A549 (cell line): Measurements from ENCODE around the gene PYGO2. TPM values are rescaled to one million over a fixed set of nuclear protein-coding genes. Genes with fewer than 3 reads are reported as not detected.
A peak's percentile ranks its signal among the peaks of the same experiment; 100 is the strongest.

Experiments
- ATAC-seq, 2 experiments: fragments of 200-7000 bp in 1 of 2; fragments of >200 bp in 1 of 2; cut with Nextera tagmentation in 1 of 2; cut with Tn5 transposase in 1 of 2; 3 replicates each; pipeline versions ENCODE4 v1.8.0 to v1.9.1; 2018 to 2020; ENCODE audit warnings: mild to moderate bottlenecking in 1 of 2, moderate library complexity in 1 of 2
- CTCF ChIA-PET: fragments of 300-600 bp; sonication (Branson Sonifier 250); formaldehyde crosslinking; extraction: SDS; loops from one replicate; lab custom pipeline; 2021; ENCODE audit warnings: antibody characterized with exemption, inconsistent platforms; lab: Yijun Ruan, JAX
- POLR2A ChIA-PET: fragments of 350-600 bp; formaldehyde crosslinking; extraction: SDS; loops from one replicate; lab custom pipeline; 2021; ENCODE audit warnings: antibody characterized with exemption, inconsistent platforms; lab: Yijun Ruan, JAX
- DNase-seq, 2 experiments: peaks; one replicate each; pipeline versions ENCODE4 v3.0.0 to v3.0.0-alpha.2; 2011 to 2016; ENCODE audit warnings: low read depth in 1 of 2, low spot score in 1 of 2
- FAIRE-seq: peaks from 2 replicates; lab custom pipeline; 2011; peaks lifted over from hg19 to GRCh38; lab: Jason Lieb, UNC
- H3K27ac ChIP-seq, 2 experiments: fragments of >200 bp; sonication (Bioruptor Twin); formaldehyde crosslinking; 3 replicates each; pipeline ENCODE4 v1.5.1; 2016 to 2017
- H3K4me1 ChIP-seq: fragments of >200 bp; sonication (Bioruptor Twin); formaldehyde crosslinking; 3 replicates; pipeline ENCODE4 v1.6.1; 2016
- H3K4me2 ChIP-seq: fragments of >200 bp; sonication (Bioruptor Twin); formaldehyde crosslinking; 3 replicates; pipeline ENCODE4 v1.6.1; 2016
- H3K4me3 ChIP-seq: fragments of >200 bp; sonication (Bioruptor Twin); formaldehyde crosslinking; 3 replicates; pipeline ENCODE4 v1.5.1; 2016
- H3K9me3 ChIP-seq: fragments of >200 bp; sonication (Bioruptor Twin); formaldehyde crosslinking; 3 replicates; pipeline ENCODE4 v1.6.1; 2016
- BCL3 ChIP-seq: fragments of >200 bp; sonication (Bioruptor Twin); formaldehyde crosslinking; IDR thresholded peaks from 3 replicates; pipeline ENCODE4 v1.6.1; 2016
- CBX8 ChIP-seq: fragments of 200-600 bp; sonication (generic); IDR thresholded peaks from 2 replicates; pipeline ENCODE4 v1.6.1; 2016
- EHF ChIP-seq: fragments of 250-450 bp; sonication (Bioruptor Pico); IDR thresholded peaks from 2 replicates; pipeline ENCODE4 v1.5.0; 2020; ENCODE audit warnings: mild to moderate bottlenecking
- EHMT2 ChIP-seq: fragments of 200-600 bp; sonication (generic); IDR thresholded peaks from 2 replicates; pipeline ENCODE4 v1.6.1; 2016; ENCODE audit warnings: antibody characterized with exemption, low read depth, mild to moderate bottlenecking, moderate library complexity
- EP300 ChIP-seq, 2 experiments: fragments of >200 bp; sonication (Bioruptor Twin); formaldehyde crosslinking; IDR thresholded peaks; 2 replicates in 1 of 2; 3 replicates in 1 of 2; pipeline ENCODE4 v1.6.1; 2016 to 2017
- FOSB ChIP-seq: fragments of 250-450 bp; sonication (Bioruptor Pico); IDR thresholded peaks from 2 replicates; pipeline ENCODE4 v1.5.0; 2020; ENCODE audit warnings: mild to moderate bottlenecking, moderate library complexity
- FOSL2 ChIP-seq, 2 experiments: fragments of 450-650 bp in 1 of 2; fragments of >200 bp in 1 of 2; sonication (Bioruptor Twin) in 1 of 2; formaldehyde crosslinking; IDR thresholded peaks; 2 replicates each; pipeline versions ENCODE4 v1.5.0 to v1.6.1; 2016 to 2020; ENCODE audit warnings: mild to moderate bottlenecking in 1 of 2, moderate library complexity in 1 of 2
- HOXA7 ChIP-seq: fragments of 250-450 bp; sonication (Bioruptor Pico); IDR thresholded peaks from 2 replicates; pipeline ENCODE4 v1.5.0; 2020; ENCODE audit warnings: mild to moderate bottlenecking, moderate library complexity
- HOXB13 ChIP-seq: fragments of 250-450 bp; sonication (Bioruptor Pico); IDR thresholded peaks from 2 replicates; pipeline ENCODE4 v1.5.0; 2020; ENCODE audit warnings: low read depth, mild to moderate bottlenecking, moderate library complexity
- JUN ChIP-seq, 2 experiments: fragments of >200 bp; sonication (Bioruptor Twin); formaldehyde crosslinking; IDR thresholded peaks; 2 replicates in 1 of 2; 3 replicates in 1 of 2; pipeline ENCODE4 v1.6.1; 2016 to 2017
- JUNB ChIP-seq: fragments of >200 bp; sonication (Bioruptor Twin); formaldehyde crosslinking; IDR thresholded peaks from 2 replicates; pipeline ENCODE4 v1.6.1; 2016
- KDM5A ChIP-seq: fragments of 200-600 bp; sonication (generic); IDR thresholded peaks from 2 replicates; pipeline ENCODE4 v1.6.1; 2016; ENCODE audit warnings: antibody characterized with exemption, mild to moderate bottlenecking
- MAX ChIP-seq: IDR thresholded peaks from 2 replicates; pipeline ENCODE4 v1.6.1; 2012
- MYC ChIP-seq: IDR thresholded peaks from 2 replicates; pipeline ENCODE4 v1.6.1; 2012; ENCODE audit warnings: mild to moderate bottlenecking, inconsistent platforms, low read length, improper control_type of control experiment, borderline replicate concordance
- POLR2AphosphoS2 ChIP-seq: conservative IDR thresholded peaks from 2 replicates; pipeline ENCODE4 v1.6.1; 2012; ENCODE audit warnings: low read length, improper control_type of control experiment, inconsistent platforms
- RARB ChIP-seq: fragments of 250-450 bp; sonication (Bioruptor Pico); IDR thresholded peaks from 2 replicates; pipeline ENCODE4 v1.8.0; 2021; ENCODE audit warnings: mild to moderate bottlenecking, moderate library complexity
- SREBF2 ChIP-seq: fragments of 450-650 bp; IDR thresholded peaks from 2 replicates; pipeline ENCODE4 v1.6.1; 2014; ENCODE audit warnings: mild to moderate bottlenecking, moderate library complexity
- TP53 ChIP-seq: fragments of 250-450 bp; sonication (Bioruptor Pico); IDR thresholded peaks from 2 replicates; pipeline ENCODE4 v1.5.0; 2021; ENCODE audit warnings: mild to moderate bottlenecking, moderate library complexity
- ZC3H11A ChIP-seq: fragments of 450-650 bp; IDR thresholded peaks from 2 replicates; pipeline ENCODE4 v1.6.1; 2014; ENCODE audit warnings: antibody characterized with exemption, mild to moderate bottlenecking
- ZFP36 ChIP-seq: fragments of 450-650 bp; IDR thresholded peaks from 2 replicates; pipeline ENCODE4 v1.6.1; 2014; ENCODE audit warnings: borderline replicate concordance; ENCODE audit not compliant: partially characterized antibody
- WGBS: methylation state at CpG from one replicate; pipeline ENCODE4 v1.1.6; 2017; ENCODE audit errors: missing lambda C conversion rate; 5-methylcytosine and 5-hydroxymethylcytosine counted together
- polyA plus RNA-seq, 4 experiments: library from polyadenylated mRNA; depleted of rRNA in 3 of 4; stranded (reverse); fragments of >200 nt; fragmentation: RNase III in 1 of 4; extraction: RNeasy Plus Mini Kit Qiagen cat#74134 plus additional on column Dnase treatment in 1 of 4; gene quantifications; 2 replicates in 3 of 4; 3 replicates in 1 of 4; pipeline ENCODE4 v1.2.3, GENCODE V29; 2011 to 2017
- TF ChIP-seq, protein P1 (sequence below): fragments of >200 bp; sonication (Bioruptor Twin); formaldehyde crosslinking; IDR thresholded peaks from 2 replicates; pipeline ENCODE4 v1.6.1; 2016
- TF ChIP-seq, protein P2 (sequence below): fragments of 450-650 bp; IDR thresholded peaks from 2 replicates; pipeline ENCODE4 v1.6.1; 2014; ENCODE audit warnings: antibody characterized with exemption
- TF ChIP-seq, protein P3 (sequence below): fragments of >200 bp; sonication (Bioruptor Twin); formaldehyde crosslinking; IDR thresholded peaks from 3 replicates; pipeline ENCODE4 v1.5.1; 2016

Gene PYGO2
- polyA plus RNA-seq, 2 of the 4 experiments (the other 2 are of a cell fraction): 18.3 to 24.6 TPM

DNA sequence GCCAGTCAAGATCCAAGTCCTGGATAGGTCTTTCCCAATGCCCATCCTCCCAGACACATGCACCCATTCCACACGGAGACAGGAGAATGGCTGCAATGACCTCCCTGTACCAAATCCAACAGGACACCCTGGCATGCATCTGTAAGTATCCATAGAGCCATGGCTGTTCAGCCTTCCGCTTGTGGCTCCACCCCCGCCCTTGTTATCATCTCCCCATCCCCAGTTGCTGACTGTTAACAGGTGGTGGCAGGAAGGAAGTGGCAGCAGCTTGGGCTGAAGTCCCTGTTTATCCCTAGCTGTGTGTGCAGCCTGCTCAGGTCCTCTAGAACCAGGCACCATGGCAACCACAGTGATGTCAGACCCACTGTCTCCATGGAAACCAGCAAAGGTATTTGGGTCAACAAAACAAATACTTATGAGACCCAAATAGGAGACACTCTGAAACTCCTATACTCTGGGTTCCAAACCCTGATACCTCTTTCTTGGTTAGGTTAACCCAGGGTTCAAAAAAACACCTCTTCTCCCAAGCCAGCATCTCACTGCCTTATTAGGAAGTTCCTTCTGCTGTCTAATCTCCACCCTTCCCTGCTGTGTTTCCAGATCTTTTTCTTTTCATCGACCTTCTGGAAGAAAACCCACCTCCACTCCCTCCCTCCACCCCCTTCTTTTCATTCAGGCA, 6.4 kb downstream of the PYGO2 start:
- ChIA-PET CTCF (interaction anchor here (0.6 to 2.4 kb wide), 7 partner anchors 10 to 395 kb away, joined by 3 to 13 read pairs (median 4); partner anchors contain the start of gene PMVK), POLR2A (interaction anchor here (0.5 to 2.4 kb wide), 8 partner anchors 9 to 347 kb away, joined by 3 to 26 read pairs (median 4); partner anchors contain the start of genes CKS1B, LENEP, PMVK and SHC1)
- no peak for FAIRE-seq
- ATAC-seq: peak; percentile 28 to 29; a peak in 4 of 6 replicates
- TF ChIP-seq JUNB (no peak), EHF (CRISPR knock-in tag) (no peak), BCL3 (no peak), CBX8 (no peak), FOSB (CRISPR knock-in tag) (no peak), RARB (CRISPR knock-in tag) (no peak)
- TF ChIP-seq, protein P1, sequence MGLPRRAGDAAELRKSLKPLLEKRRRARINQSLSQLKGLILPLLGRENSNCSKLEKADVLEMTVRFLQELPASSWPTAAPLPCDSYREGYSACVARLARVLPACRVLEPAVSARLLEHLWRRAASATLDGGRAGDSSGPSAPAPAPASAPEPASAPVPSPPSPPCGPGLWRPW: no peak
- WGBS: 29% methylated on average over 4 of the region's 4 CpGs
- Histone ChIP-seq H3K4me1 (peaks cover 21% of the 10 kb centered on the region), H3K9me3 (no peaks in the 10 kb centered on the region), H3K4me2 (peak overlapping the region; percentile 93), H3K27ac (peak overlapping the region; percentile 48 to 82; a peak in 5 of 6 replicates), H3K4me3 (peak overlapping the region; percentile 49)
- DNase-seq: peak in 1 of 2 experiments; percentile 60

GRCh38 chr1:154954541-154954940, 7.0 kb downstream of the PYGO2 start:
- TF ChIP-seq EP300 (IDR thresholded peaks at IDR 0.05): no peak
- TF ChIP-seq EHF (CRISPR knock-in tag): no peak
- no peak for TF ChIP-seq ZC3H11A
- no peak for TF ChIP-seq HOXB13
- no peak for TF ChIP-seq TP53 (CRISPR knock-in tag)
- TF ChIP-seq, protein P2, sequence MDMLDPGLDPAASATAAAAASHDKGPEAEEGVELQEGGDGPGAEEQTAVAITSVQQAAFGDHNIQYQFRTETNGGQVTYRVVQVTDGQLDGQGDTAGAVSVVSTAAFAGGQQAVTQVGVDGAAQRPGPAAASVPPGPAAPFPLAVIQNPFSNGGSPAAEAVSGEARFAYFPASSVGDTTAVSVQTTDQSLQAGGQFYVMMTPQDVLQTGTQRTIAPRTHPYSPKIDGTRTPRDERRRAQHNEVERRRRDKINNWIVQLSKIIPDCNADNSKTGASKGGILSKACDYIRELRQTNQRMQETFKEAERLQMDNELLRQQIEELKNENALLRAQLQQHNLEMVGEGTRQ: no peak
- no peak for TF ChIP-seq JUN (IDR thresholded peaks at IDR 0.05)
- no peak for TF ChIP-seq KDM5A
- TF ChIP-seq BCL3: no peak
- no peak for TF ChIP-seq MYC
- no peak for TF ChIP-seq JUNB
- TF ChIP-seq EHMT2: no peak
- no peak for TF ChIP-seq FOSB (CRISPR knock-in tag)
- no peak for TF ChIP-seq SREBF2
- TF ChIP-seq, protein P3, sequence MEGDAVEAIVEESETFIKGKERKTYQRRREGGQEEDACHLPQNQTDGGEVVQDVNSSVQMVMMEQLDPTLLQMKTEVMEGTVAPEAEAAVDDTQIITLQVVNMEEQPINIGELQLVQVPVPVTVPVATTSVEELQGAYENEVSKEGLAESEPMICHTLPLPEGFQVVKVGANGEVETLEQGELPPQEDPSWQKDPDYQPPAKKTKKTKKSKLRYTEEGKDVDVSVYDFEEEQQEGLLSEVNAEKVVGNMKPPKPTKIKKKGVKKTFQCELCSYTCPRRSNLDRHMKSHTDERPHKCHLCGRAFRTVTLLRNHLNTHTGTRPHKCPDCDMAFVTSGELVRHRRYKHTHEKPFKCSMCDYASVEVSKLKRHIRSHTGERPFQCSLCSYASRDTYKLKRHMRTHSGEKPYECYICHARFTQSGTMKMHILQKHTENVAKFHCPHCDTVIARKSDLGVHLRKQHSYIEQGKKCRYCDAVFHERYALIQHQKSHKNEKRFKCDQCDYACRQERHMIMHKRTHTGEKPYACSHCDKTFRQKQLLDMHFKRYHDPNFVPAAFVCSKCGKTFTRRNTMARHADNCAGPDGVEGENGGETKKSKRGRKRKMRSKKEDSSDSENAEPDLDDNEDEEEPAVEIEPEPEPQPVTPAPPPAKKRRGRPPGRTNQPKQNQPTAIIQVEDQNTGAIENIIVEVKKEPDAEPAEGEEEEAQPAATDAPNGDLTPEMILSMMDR: no peak
- no peak for TF ChIP-seq HOXA7 (CRISPR knock-in tag)
- no peak for TF ChIP-seq FOSL2 (IDR thresholded peaks at IDR 0.05)
- TF ChIP-seq FOSL2 (CRISPR knock-in tag; IDR thresholded peaks at IDR 0.05): no peak
- TF ChIP-seq POLR2AphosphoS2: no peak
- TF ChIP-seq MAX: no peak
- TF ChIP-seq ZFP36: no peak

More at GRCh38 chr1:154954541-154954940, 7.0 kb downstream of the PYGO2 start:
- 54% methylated on average over 3 of the region's 3 CpGs for WGBS
- DNase-seq: no peak
- H3K9me3 ChIP-seq: no peaks in the 10 kb centered on the region
- H3K4me3 ChIP-seq: no peak overlapping the region
- no peak for FAIRE-seq
- no peak overlapping the region for H3K4me2 ChIP-seq
- ChIA-PET CTCF (interaction anchor here (0.9 to 2.4 kb wide), 3 partner anchors 18 to 395 kb away, joined by 3 to 13 read pairs (median 4); partner anchors contain the start of gene PMVK), POLR2A (interaction anchor here (1.0 to 2.4 kb wide), 3 partner anchors 17 to 63 kb away, joined by 3 to 26 read pairs (median 10); partner anchors contain the start of genes CKS1B and SHC1)
- ATAC-seq: no peak
- H3K27ac ChIP-seq: no peak overlapping the region
- peaks cover 20% of the 10 kb centered on the region for H3K4me1 ChIP-seq
